Epithelial cell of esophagus (primary cell): Measurements from ENCODE around the gene OR13C9.
"Not testable (repeated sequence)": the region's sequence is repeated elsewhere in the genome, so short reads cannot be mapped to it uniquely, and the experiment has no call there.

Experiments
- DNase-seq: peaks from one replicate; pipeline ENCODE4 v3.0.0; 2010; ENCODE audit warnings: low read depth
- H3K4me3 ChIP-seq: 2 replicates; pipeline ENCODE4 v1.5.1; 2011; ENCODE audit warnings: mild to moderate bottlenecking, low read length, control low read depth
- TF ChIP-seq, protein P1 (sequence below): IDR thresholded peaks from 2 replicates; pipeline ENCODE4 v1.5.1; 2011; ENCODE audit warnings: low read depth, mild to moderate bottlenecking, low read length, control low read depth, inconsistent platforms; ENCODE audit not compliant: insufficient read depth; ENCODE audit errors: missing control alignments

OR13C9 gene

DNA sequence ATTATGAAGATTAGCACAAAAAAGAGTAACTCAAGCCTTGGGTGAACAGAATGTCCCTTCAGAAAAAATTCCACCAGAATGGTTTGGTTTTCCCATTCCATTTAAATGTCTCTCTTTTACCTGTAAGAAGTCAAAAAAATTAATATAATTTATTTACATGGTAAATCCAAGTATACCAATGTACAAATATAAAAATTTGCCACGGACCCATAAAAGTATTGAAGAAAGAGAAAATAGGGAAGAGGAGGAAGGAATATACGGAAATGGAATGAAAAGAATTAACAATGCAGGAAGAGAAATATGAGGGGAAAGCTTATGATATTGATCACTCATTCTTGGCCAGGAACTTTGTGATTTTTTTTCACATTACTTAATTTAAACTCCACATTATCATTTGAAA, at the start of gene OR13C9:
TSS of gene OR13C9 (minus strand) at position 101 of the 400 bp plus-strand sequence. CDS start at position 101, 0 bp downstream.
- no peak for DNase-seq
- H3K4me3 ChIP-seq = no peak within 1 kb of the TSS
- TF ChIP-seq, protein P1, sequence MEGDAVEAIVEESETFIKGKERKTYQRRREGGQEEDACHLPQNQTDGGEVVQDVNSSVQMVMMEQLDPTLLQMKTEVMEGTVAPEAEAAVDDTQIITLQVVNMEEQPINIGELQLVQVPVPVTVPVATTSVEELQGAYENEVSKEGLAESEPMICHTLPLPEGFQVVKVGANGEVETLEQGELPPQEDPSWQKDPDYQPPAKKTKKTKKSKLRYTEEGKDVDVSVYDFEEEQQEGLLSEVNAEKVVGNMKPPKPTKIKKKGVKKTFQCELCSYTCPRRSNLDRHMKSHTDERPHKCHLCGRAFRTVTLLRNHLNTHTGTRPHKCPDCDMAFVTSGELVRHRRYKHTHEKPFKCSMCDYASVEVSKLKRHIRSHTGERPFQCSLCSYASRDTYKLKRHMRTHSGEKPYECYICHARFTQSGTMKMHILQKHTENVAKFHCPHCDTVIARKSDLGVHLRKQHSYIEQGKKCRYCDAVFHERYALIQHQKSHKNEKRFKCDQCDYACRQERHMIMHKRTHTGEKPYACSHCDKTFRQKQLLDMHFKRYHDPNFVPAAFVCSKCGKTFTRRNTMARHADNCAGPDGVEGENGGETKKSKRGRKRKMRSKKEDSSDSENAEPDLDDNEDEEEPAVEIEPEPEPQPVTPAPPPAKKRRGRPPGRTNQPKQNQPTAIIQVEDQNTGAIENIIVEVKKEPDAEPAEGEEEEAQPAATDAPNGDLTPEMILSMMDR = no peak

DNA sequence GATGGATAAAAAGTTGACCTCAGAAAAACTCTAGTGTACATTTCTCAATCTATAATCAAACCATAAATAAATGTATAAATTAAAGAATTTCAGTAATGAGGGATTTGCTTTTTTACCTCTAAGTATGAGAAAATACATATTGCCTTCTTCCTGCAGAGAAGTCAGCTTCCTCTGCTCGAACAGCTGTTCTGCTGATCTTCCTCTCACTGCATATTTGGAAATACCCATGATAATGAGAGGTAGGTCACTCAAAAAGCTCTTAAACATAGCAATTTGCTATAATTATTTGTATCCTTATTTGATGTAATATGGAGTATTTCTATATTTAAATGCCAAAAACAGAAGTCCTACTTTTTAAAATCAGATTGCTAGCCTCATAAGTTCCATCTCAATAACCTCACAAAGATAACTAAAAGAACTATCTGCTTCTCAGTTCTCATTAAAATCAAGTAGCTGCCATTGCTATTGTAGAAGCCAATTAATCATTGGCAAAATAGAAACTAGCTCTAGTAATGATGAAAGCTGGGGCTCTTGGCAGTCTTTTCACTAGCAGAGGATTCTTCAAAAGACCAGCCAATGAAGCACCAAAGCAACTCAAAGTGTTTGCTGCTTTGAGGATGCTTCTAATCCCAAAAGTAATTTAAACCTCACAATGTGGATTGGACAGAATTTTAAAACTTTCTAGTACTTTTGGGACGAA, 40.6 kb upstream of the OR13C9 start:
- no peak overlapping the region for H3K4me3 ChIP-seq
- TF ChIP-seq, protein P1 = no peak
- no peak for DNase-seq

- DNase-seq = no peak
- TF ChIP-seq, protein P1 = no peak
- H3K4me3 ChIP-seq = no peak overlapping the region
These were observed 17.5 kb upstream of the OR13C9 start for GRCh38 chr9:104635456-104635855.

DNA sequence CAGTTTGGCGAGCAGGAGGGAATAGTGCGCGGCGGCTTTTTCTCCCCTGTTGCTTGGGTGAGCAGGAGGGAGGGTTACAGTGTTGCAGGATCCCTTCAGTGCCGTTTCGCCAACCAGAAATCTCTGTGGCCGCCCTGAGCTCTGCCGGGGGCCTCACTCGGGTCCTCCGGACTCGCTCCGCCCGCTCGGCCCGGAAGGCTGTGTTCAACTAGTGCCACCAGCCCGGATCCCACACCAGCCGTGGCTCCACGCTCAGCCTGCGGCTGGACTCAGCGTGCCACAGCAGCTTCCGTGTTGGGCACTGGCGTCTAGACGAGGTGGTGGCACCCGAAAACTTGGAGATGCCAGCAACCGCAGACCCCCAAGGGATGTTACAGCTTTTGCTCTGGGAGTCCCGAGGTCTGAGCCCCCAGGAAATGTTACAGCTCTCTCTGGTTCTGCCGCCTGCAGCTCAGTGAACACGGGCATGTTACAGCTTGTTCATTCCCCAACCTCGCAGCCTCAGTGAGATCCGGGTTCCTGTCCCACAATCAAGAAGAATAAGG, 16.0 kb upstream of the OR13C9 start:
- TF ChIP-seq, protein P1 = no peak
- no peak for DNase-seq
- no peak overlapping the region for H3K4me3 ChIP-seq

GRCh38 chr9:104625964-104626363, 8.0 kb upstream of the OR13C9 start:
- H3K4me3 ChIP-seq, DNase-seq: not testable (repeated sequence)

GRCh38 chr9:104617418-104617817, 586 bp downstream of the OR13C9 start:
- TF ChIP-seq, protein P1 = no peak
- DNase-seq = no peak
- H3K4me3 ChIP-seq = no peak overlapping the region

DNA sequence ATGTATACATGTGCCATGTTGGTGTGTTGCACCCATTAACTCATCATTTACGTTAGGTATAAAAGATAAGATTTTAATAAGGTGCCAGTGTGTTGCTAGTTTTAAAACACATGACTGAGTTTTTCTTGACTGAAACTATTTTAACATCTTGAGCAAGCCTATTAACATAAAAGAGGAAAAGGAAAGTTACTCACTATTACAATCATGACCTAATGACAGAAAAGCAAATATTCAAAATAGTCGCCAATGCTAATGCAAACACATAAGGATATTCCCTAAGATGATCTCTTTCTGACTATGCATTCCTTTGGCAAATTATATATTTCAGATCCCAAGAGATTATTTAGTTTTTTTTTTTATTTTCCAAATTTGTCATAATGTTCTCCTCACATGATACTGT, 6.8 kb downstream of the OR13C9 start:
- no peak overlapping the region for H3K4me3 ChIP-seq
- no peak for DNase-seq
- TF ChIP-seq, protein P1 = no peak
